PFSK-1 (cell line): ENCODE data around the gene MDFIC.

ENCODE experiments used
- FOXP2 ChIP-seq: optimal IDR thresholded peaks from 2 replicates; pipeline ENCODE3; 2011; ENCODE audit warnings: borderline replicate concordance, control low read depth, inconsistent platforms; ENCODE audit not compliant: insufficient read depth; ENCODE audit errors: extremely low read length, extremely low read depth
- POLR2AphosphoS5 ChIP-seq: IDR thresholded peaks from 2 replicates; pipeline ENCODE4 v1.6.1; 2012; ENCODE audit warnings: low read depth, mild to moderate bottlenecking, control low read depth, low read length, moderate library complexity
- REST ChIP-seq, 2 experiments: IDR thresholded peaks; 2 replicates each; pipeline versions ENCODE4 v1.6.1 to v1.8.0; 2011 to 2012; ENCODE audit warnings: low read depth in 2 of 2, low read length in 2 of 2, control low read depth in 1 of 2, inconsistent platforms in 1 of 2, mild to moderate bottlenecking in 1 of 2, moderate library complexity in 1 of 2; ENCODE audit not compliant: insufficient read depth in 1 of 2
- SIN3A ChIP-seq: IDR thresholded peaks from 2 replicates; pipeline ENCODE4 v1.6.1; 2012; ENCODE audit warnings: mild to moderate bottlenecking, low read length, moderate library complexity, borderline replicate concordance; ENCODE audit not compliant: insufficient read depth
- TAF1 ChIP-seq: IDR thresholded peaks from 2 replicates; pipeline ENCODE4 v1.6.1; 2012; ENCODE audit warnings: low read length, control low read depth, borderline replicate concordance; ENCODE audit not compliant: insufficient read depth

Gene MDFIC

GRCh38 chr7:114934713-114935112, 12.8 kb downstream of the MDFIC start:
- TF ChIP-seq SIN3A (no peak), POLR2AphosphoS5 (no peak), FOXP2 (no peak), REST (IDR thresholded peaks at IDR 0.05; ENCODE audit: insufficient read depth in 1 of 2, low read depth in 2 of 2, low read length in 2 of 2) (no peak), TAF1 (no peak)

- TF ChIP-seq REST (IDR thresholded peaks at IDR 0.05; ENCODE audit: insufficient read depth in 1 of 2, low read depth in 2 of 2, low read length in 2 of 2) (no peak), TAF1 (no peak), SIN3A (no peak), FOXP2 (no peak), POLR2AphosphoS5 (no peak)
Measured at GRCh38 chr7:114936471-114936870, 14.6 kb downstream of the MDFIC start.

GRCh38 chr7:114937446-114937845, 15.6 kb downstream of the MDFIC start:
- TF ChIP-seq TAF1 (no peak), POLR2AphosphoS5 (no peak), SIN3A (no peak), REST (IDR thresholded peaks at IDR 0.05; ENCODE audit: insufficient read depth in 1 of 2, low read depth in 2 of 2, low read length in 2 of 2) (no peak), FOXP2 (no peak)

- TF ChIP-seq SIN3A (no peak), REST (IDR thresholded peaks at IDR 0.05; ENCODE audit: insufficient read depth in 1 of 2, low read depth in 2 of 2, low read length in 2 of 2) (no peak), FOXP2 (no peak), TAF1 (no peak), POLR2AphosphoS5 (no peak)
Measured at GRCh38 chr7:114938785-114939184, 16.9 kb downstream of the MDFIC start.

- TF ChIP-seq TAF1 (no peak), SIN3A (no peak), FOXP2 (no peak), POLR2AphosphoS5 (no peak), REST (IDR thresholded peaks at IDR 0.05; ENCODE audit: insufficient read depth in 1 of 2, low read depth in 2 of 2, low read length in 2 of 2) (no peak)
Measured at GRCh38 chr7:114939484-114940097, 17.7 kb downstream of the MDFIC start.
